ENCODE data around the gene FUCA1.

DNA sequence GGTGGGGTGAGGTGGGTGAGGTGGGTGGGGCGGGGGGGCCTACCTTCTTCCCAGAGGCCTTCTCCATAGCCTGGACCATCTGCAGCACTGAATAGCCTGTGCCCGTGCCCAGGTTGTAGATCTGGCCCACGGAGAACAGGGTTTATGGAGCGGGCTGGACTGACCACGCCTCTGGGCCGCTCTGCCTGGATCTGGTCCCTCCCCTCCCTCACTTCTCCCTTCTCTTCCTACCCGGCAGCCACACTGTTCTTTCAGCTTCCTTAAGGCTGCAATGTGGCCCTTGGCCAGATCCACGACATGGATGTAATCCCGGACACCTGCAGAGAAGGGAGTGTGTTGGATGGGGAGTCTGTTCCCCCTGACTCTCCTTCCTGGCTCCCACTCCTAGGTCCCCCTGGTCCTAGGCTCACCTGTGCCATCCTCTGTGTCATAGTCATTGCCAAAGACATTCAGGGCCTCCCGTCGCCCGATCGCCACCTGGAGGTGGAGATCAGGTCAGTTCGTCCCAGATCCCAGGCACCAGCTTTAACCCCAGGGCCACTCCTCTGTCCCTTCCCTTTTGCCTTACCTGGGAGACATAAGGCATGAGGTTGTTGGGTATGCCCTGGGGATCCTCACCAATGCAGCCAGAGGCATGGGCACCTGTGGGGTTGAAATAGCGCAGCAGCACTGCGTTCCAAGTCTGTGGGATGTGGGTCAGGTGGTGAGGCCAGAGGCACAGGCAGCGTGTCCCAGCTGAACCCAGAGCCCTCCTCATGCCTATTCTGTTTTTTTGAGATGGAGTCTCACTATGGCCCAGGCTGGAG lies 71.4 kb downstream of the FUCA1 start:
- TF ChIP-seq EP300 (IDR thresholded peaks at IDR 0.05; ENCODE audit: borderline replicate concordance) (no peak), NFIC (IDR thresholded peaks at IDR 0.05) (no peak), RAD21 (IDR thresholded peaks at IDR 0.05; ENCODE audit: low read depth) (no peak), TAF1 (IDR thresholded peaks at IDR 0.05; ENCODE audit: low read depth) (no peak), YY1 (IDR thresholded peaks at IDR 0.05; ENCODE audit: low read depth) (no peak), FOXM1 (IDR thresholded peaks at IDR 0.05; ENCODE audit: borderline replicate concordance, low read depth) (no peak), TCF12 (IDR thresholded peaks at IDR 0.05; ENCODE audit: low read depth) (no peak), CEBPB (IDR thresholded peaks at IDR 0.05) (no peak), ZBTB7A (IDR thresholded peaks at IDR 0.05; ENCODE audit: low read depth) (no peak), TEAD4 (IDR thresholded peaks at IDR 0.05) (no peak), CREB1 (IDR thresholded peaks at IDR 0.05; ENCODE audit: low read depth) (no peak)
- TF ChIP-seq, protein P1, sequence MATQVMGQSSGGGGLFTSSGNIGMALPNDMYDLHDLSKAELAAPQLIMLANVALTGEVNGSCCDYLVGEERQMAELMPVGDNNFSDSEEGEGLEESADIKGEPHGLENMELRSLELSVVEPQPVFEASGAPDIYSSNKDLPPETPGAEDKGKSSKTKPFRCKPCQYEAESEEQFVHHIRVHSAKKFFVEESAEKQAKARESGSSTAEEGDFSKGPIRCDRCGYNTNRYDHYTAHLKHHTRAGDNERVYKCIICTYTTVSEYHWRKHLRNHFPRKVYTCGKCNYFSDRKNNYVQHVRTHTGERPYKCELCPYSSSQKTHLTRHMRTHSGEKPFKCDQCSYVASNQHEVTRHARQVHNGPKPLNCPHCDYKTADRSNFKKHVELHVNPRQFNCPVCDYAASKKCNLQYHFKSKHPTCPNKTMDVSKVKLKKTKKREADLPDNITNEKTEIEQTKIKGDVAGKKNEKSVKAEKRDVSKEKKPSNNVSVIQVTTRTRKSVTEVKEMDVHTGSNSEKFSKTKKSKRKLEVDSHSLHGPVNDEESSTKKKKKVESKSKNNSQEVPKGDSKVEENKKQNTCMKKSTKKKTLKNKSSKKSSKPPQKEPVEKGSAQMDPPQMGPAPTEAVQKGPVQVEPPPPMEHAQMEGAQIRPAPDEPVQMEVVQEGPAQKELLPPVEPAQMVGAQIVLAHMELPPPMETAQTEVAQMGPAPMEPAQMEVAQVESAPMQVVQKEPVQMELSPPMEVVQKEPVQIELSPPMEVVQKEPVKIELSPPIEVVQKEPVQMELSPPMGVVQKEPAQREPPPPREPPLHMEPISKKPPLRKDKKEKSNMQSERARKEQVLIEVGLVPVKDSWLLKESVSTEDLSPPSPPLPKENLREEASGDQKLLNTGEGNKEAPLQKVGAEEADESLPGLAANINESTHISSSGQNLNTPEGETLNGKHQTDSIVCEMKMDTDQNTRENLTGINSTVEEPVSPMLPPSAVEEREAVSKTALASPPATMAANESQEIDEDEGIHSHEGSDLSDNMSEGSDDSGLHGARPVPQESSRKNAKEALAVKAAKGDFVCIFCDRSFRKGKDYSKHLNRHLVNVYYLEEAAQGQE (IDR thresholded peaks at IDR 0.05; ENCODE audit: low read depth): no peak
- TF ChIP-seq, protein P2, sequence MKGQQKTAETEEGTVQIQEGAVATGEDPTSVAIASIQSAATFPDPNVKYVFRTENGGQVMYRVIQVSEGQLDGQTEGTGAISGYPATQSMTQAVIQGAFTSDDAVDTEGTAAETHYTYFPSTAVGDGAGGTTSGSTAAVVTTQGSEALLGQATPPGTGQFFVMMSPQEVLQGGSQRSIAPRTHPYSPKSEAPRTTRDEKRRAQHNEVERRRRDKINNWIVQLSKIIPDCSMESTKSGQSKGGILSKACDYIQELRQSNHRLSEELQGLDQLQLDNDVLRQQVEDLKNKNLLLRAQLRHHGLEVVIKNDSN (IDR thresholded peaks at IDR 0.05): no peak
- TF ChIP-seq, protein P3, sequence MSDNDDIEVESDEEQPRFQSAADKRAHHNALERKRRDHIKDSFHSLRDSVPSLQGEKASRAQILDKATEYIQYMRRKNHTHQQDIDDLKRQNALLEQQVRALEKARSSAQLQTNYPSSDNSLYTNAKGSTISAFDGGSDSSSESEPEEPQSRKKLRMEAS (IDR thresholded peaks at IDR 0.05): no peak
